ENCODE data around the gene TIMM50. TPM values are rescaled to one million over a fixed set of nuclear protein-coding genes. Genes with fewer than 3 reads are reported as not detected.
"Not testable (repeated sequence)": the region's sequence is repeated elsewhere in the genome, so short reads cannot be mapped to it uniquely, and the experiment has no call there.

The TIMM50 gene
- total RNA-seq = 55.6 TPM

- ATAC-seq = peak; percentile 97
Observed at GRCh38 chr19:39480337-39481228, at the start of gene TIMM50. Gene TIMM50, plus strand, starts transcription at chr19:39480838. Its CDS starts 16 bp downstream, at chr19:39480854.

GRCh38 chr19:39432677-39433025, 48.0 kb upstream of the TIMM50 start:
- no peak for ATAC-seq

- no peak for ATAC-seq
Observed at GRCh38 chr19:39433480-39434079, 47.1 kb upstream of the TIMM50 start.

- ATAC-seq = no peak
Observed at GRCh38 chr19:39434123-39435076, 46.2 kb upstream of the TIMM50 start.

- peak; percentile 93 for ATAC-seq
Observed at GRCh38 chr19:39435499-39436349, 44.9 kb upstream of the TIMM50 start, which contains the start of gene RPS16. Gene RPS16, minus strand, starts transcription at chr19:39435949. Its CDS starts 54 bp downstream, at chr19:39435895.

- ATAC-seq = no peak
Observed at GRCh38 chr19:39436350-39436716, 44.3 kb upstream of the TIMM50 start.

- ATAC-seq = no peak
Observed at GRCh38 chr19:39438270-39438934, 42.2 kb upstream of the TIMM50 start.

- no peak for ATAC-seq
Observed at GRCh38 chr19:39444598-39445195, 35.9 kb upstream of the TIMM50 start.

GRCh38 chr19:39445196-39446111, 35.2 kb upstream of the TIMM50 start, which contains the start of gene SUPT5H:
Gene SUPT5H, plus strand, starts transcription at chr19:39445582. Its CDS starts 309 bp downstream, at chr19:39445891.
- peak; percentile 95 for ATAC-seq

- ATAC-seq = no peak
Observed at GRCh38 chr19:39446365-39447084, 34.1 kb upstream of the TIMM50 start.

GRCh38 chr19:39448271-39448670, 32.4 kb upstream of the TIMM50 start:
- no peak for ATAC-seq

GRCh38 chr19:39449116-39449797, 31.4 kb upstream of the TIMM50 start:
- ATAC-seq = no peak

GRCh38 chr19:39451257-39451656, 29.4 kb upstream of the TIMM50 start:
- ATAC-seq = not testable (repeated sequence)

- ATAC-seq = no peak
Observed at GRCh38 chr19:39463403-39463802, 17.2 kb upstream of the TIMM50 start.

- no peak for ATAC-seq
Observed at GRCh38 chr19:39465956-39466747, 14.5 kb upstream of the TIMM50 start.

- no peak for ATAC-seq
Observed at GRCh38 chr19:39467941-39468340, 12.7 kb upstream of the TIMM50 start.

- no peak for ATAC-seq
Observed at GRCh38 chr19:39469036-39469435, 11.6 kb upstream of the TIMM50 start.

All from esophagus mucosa (tissue), 1 donor.